Activated CD4-positive, alpha-beta memory T cell treated with anti-CD3 and anti-CD28 coated beads, Interleukin-2, amount 10 ng/mL, durations not matched to agents 7 days and 5 days (primary cell): ENCODE measurements around the gene F7. TPM values are rescaled to one million over a fixed set of nuclear protein-coding genes. Genes with fewer than 3 reads are reported as not detected.

Experiments used
- CTCF ChIA-PET: fragments of 350-600 bp; sonication (Branson Sonifier 250); formaldehyde crosslinking; loops from one replicate; lab custom pipeline; 2021; ENCODE audit warnings: antibody characterized with exemption, inconsistent platforms; lab: Charles Lee
- POLR2A ChIA-PET: fragments of 350-600 bp; sonication (Branson Sonifier 250); formaldehyde crosslinking; loops from one replicate; lab custom pipeline; 2021; ENCODE audit warnings: antibody characterized with exemption; lab: Charles Lee
- DNase-seq: peaks from one replicate; pipeline ENCODE4 v3.0.0-alpha.2; 2020
- H3K27ac Mint-ChIP-seq: one replicate; pipeline ENCODE4 v1.8.0; 2021; ENCODE audit warnings: mild to moderate bottlenecking, mixed read lengths
- H3K27me3 Mint-ChIP-seq: one replicate; pipeline ENCODE4 v1.8.0; 2021; ENCODE audit warnings: mixed read lengths
- H3K36me3 Mint-ChIP-seq: one replicate; pipeline ENCODE4 v1.8.0; 2021; ENCODE audit warnings: low read depth, mixed read lengths
- H3K4me1 Mint-ChIP-seq: one replicate; pipeline ENCODE4 v1.8.0; 2021; ENCODE audit warnings: mixed read lengths
- H3K4me3 Mint-ChIP-seq: one replicate; pipeline ENCODE4 v1.8.0; 2021; ENCODE audit warnings: mild to moderate bottlenecking, mixed read lengths
- H3K9me3 Mint-ChIP-seq: one replicate; pipeline ENCODE4 v1.8.0; 2021; ENCODE audit warnings: mixed read lengths
- total RNA-seq, 2 experiments: library from RNA; stranded (reverse); gene quantifications; one replicate each; pipeline ENCODE4 v1.2.3, GENCODE V29; 2021

The F7 gene
- total RNA-seq, 2 experiments from 2014 or later: not detected

- ChIA-PET POLR2A (no interaction called here), CTCF (no interaction called here)
- no peaks in the 10 kb centered on the region for H3K9me3 Mint-ChIP-seq
- H3K27ac Mint-ChIP-seq: no peak overlapping the region
- H3K36me3 Mint-ChIP-seq: no peaks in the 10 kb centered on the region
- DNase-seq: no peak
- no peaks in the 10 kb centered on the region for H3K27me3 Mint-ChIP-seq
- no peaks in the 10 kb centered on the region for H3K4me1 Mint-ChIP-seq
- H3K4me3 Mint-ChIP-seq: no peak overlapping the region
These were observed 40.8 kb upstream of the F7 start for GRCh38 chr13:113064534-113065405.

GRCh38 chr13:113065406-113066141 lies 40.0 kb upstream of the F7 start:
- no peak overlapping the region for H3K4me3 Mint-ChIP-seq
- H3K9me3 Mint-ChIP-seq: no peaks in the 10 kb centered on the region
- POLR2A ChIA-PET: no interaction called here
- DNase-seq: no peak
- no peaks in the 10 kb centered on the region for H3K36me3 Mint-ChIP-seq
- no peaks in the 10 kb centered on the region for H3K4me1 Mint-ChIP-seq
- H3K27ac Mint-ChIP-seq: no peak overlapping the region
- H3K27me3 Mint-ChIP-seq: no peaks in the 10 kb centered on the region
- CTCF ChIA-PET: no interaction called here

GRCh38 chr13:113066142-113066455 lies 39.5 kb upstream of the F7 start:
- no peak for DNase-seq
- no peaks in the 10 kb centered on the region for H3K4me1 Mint-ChIP-seq
- no peaks in the 10 kb centered on the region for H3K36me3 Mint-ChIP-seq
- no peak overlapping the region for H3K27ac Mint-ChIP-seq
- CTCF ChIA-PET: no interaction called here
- no peaks in the 10 kb centered on the region for H3K9me3 Mint-ChIP-seq
- POLR2A ChIA-PET: no interaction called here
- no peak overlapping the region for H3K4me3 Mint-ChIP-seq
- H3K27me3 Mint-ChIP-seq: no peaks in the 10 kb centered on the region

DNA sequence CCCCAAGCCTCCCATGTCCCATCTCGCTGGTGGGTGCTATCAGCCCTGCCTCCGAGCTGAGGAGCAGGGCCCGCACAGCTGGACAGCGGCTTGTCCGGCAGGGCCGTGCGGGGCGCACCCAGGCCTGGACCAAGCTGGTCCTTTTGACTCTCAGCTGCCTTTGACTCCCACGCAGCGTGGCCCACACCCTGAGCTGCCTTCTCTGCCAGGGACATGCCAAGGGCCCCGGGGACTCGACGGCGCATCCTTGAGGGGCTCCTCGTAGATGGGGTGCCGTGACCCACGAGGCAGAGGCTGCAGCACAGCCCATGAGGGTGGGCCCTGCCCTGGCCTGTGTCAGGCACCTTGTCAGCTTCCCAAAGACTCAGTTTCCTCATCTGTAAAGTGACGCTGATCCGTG lies 38.8 kb upstream of the F7 start:
- no peak for DNase-seq
- no peak overlapping the region for H3K27ac Mint-ChIP-seq
- CTCF ChIA-PET: no interaction called here
- H3K4me3 Mint-ChIP-seq: no peak overlapping the region
- POLR2A ChIA-PET: no interaction called here
- no peaks in the 10 kb centered on the region for H3K9me3 Mint-ChIP-seq
- no peaks in the 10 kb centered on the region for H3K36me3 Mint-ChIP-seq
- no peaks in the 10 kb centered on the region for H3K4me1 Mint-ChIP-seq
- no peaks in the 10 kb centered on the region for H3K27me3 Mint-ChIP-seq

- ChIA-PET POLR2A (no interaction called here), CTCF (no interaction called here)
- no peak overlapping the region for H3K27ac Mint-ChIP-seq
- no peaks in the 10 kb centered on the region for H3K9me3 Mint-ChIP-seq
- no peaks in the 10 kb centered on the region for H3K27me3 Mint-ChIP-seq
- no peak for DNase-seq
- no peaks in the 10 kb centered on the region for H3K36me3 Mint-ChIP-seq
- no peaks in the 10 kb centered on the region for H3K4me1 Mint-ChIP-seq
- no peak overlapping the region for H3K4me3 Mint-ChIP-seq
These were observed 35.5 kb upstream of the F7 start for GRCh38 chr13:113069861-113070805.

- Mint-ChIP-seq H3K9me3 (no peaks in the 10 kb centered on the region), H3K4me1 (no peaks in the 10 kb centered on the region), H3K4me3 (no peak overlapping the region)
These were observed 34.7 kb upstream of the F7 start for GRCh38 chr13:113070855-113071254.

DNA sequence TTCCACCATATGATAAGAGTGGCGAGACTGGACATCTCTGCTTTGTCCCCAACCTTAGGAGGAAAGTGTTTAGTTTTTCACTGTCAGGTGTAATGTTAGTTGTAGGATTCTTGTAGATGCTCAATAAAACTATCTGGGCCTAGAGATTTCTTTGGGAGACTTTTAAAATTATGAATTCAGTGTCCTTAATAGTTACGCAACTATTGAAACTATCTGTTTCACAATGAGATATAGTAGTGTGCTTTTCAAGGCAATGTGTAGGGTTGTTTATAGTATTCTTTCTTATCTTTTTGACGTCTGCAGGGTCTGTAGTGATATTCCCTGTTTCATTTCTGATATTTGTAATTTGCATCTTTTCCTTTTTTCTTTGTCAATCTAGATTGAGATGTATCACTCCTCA lies 33.2 kb upstream of the F7 start:
- no peak overlapping the region for H3K27ac Mint-ChIP-seq

More at GRCh38 chr13:113070855-113071254, 34.7 kb upstream of the F7 start:
- ChIA-PET CTCF (no interaction called here), POLR2A (no interaction called here)
- H3K36me3 Mint-ChIP-seq: no peaks in the 10 kb centered on the region
- no peak overlapping the region for H3K27ac Mint-ChIP-seq
- H3K27me3 Mint-ChIP-seq: no peaks in the 10 kb centered on the region
- no peak for DNase-seq

DNA sequence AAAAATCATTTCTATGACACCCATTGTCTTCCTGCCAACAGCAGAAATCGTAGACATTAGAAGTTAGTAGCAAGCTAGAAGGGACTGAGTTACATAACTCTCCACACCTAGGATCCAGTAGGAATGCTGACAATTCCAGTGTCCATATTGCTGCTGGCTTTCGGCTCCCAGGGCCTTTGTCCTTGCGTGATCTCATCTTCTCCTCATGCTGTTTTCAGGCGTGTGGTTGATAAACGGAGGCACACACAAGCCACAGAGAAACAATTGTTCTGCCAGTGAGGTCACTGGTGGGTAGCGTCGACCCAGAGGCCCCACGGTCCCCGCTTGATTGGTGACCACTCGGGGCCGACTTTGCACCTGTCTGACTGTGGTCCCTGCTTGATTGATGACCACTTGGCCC lies 31.6 kb upstream of the F7 start:
- DNase-seq: no peak
- Mint-ChIP-seq H3K9me3 (no peaks in the 10 kb centered on the region), H3K36me3 (no peaks in the 10 kb centered on the region), H3K4me1 (no peaks in the 10 kb centered on the region), H3K27ac (no peak overlapping the region), H3K27me3 (no peaks in the 10 kb centered on the region), H3K4me3 (no peak overlapping the region)
- ChIA-PET POLR2A (no interaction called here), CTCF (no interaction called here)

More for the DNA sequence above, 33.2 kb upstream of the F7 start:
- no peak overlapping the region for H3K4me3 Mint-ChIP-seq
- ChIA-PET CTCF (no interaction called here), POLR2A (no interaction called here)
- no peak for DNase-seq
- H3K27me3 Mint-ChIP-seq: no peaks in the 10 kb centered on the region
- no peaks in the 10 kb centered on the region for H3K4me1 Mint-ChIP-seq
- no peaks in the 10 kb centered on the region for H3K9me3 Mint-ChIP-seq
- H3K36me3 Mint-ChIP-seq: no peaks in the 10 kb centered on the region

GRCh38 chr13:113074401-113074800 lies 31.2 kb upstream of the F7 start:
- Mint-ChIP-seq H3K4me1 (no peaks in the 10 kb centered on the region), H3K36me3 (no peaks in the 10 kb centered on the region), H3K4me3 (no peak overlapping the region), H3K27ac (no peak overlapping the region), H3K27me3 (no peaks in the 10 kb centered on the region), H3K9me3 (no peaks in the 10 kb centered on the region)
- ChIA-PET CTCF (no interaction called here), POLR2A (no interaction called here)
- DNase-seq: no peak

DNA sequence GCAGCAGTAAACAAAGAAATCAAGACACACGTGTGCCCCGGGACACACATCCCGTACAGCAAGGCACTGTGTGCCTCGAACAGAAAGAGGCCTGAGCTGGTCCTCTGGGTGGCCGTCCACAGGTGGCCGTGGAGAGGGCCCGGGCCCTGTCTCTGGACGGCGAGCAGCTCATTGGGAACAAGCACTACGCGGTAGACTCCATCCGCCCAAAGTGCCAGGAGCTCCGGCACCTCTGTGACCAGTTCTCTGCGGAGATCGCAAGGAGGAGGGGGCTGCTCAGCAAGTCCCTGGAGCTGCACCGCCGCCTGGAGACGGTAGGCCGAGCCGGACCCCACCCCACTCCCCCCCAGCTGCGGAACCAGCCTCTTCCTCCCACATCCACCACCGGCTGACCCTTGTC lies 30.7 kb upstream of the F7 start:
- DNase-seq: no peak
- Mint-ChIP-seq H3K4me3 (no peak overlapping the region), H3K27ac (no peak overlapping the region), H3K4me1 (no peaks in the 10 kb centered on the region), H3K9me3 (no peaks in the 10 kb centered on the region), H3K27me3 (no peaks in the 10 kb centered on the region), H3K36me3 (no peaks in the 10 kb centered on the region)
- CTCF ChIA-PET: no interaction called here
- POLR2A ChIA-PET: no interaction called here

GRCh38 chr13:113075711-113076110 lies 29.9 kb upstream of the F7 start:
- Mint-ChIP-seq H3K4me3 (no peak overlapping the region), H3K4me1 (no peaks in the 10 kb centered on the region), H3K9me3 (no peaks in the 10 kb centered on the region), H3K27ac (no peak overlapping the region), H3K36me3 (no peaks in the 10 kb centered on the region), H3K27me3 (no peaks in the 10 kb centered on the region)
- no peak for DNase-seq
- ChIA-PET CTCF (no interaction called here), POLR2A (no interaction called here)

- ChIA-PET CTCF (no interaction called here), POLR2A (no interaction called here)
- H3K9me3 Mint-ChIP-seq: no peaks in the 10 kb centered on the region
- H3K27me3 Mint-ChIP-seq: no peaks in the 10 kb centered on the region
- no peak overlapping the region for H3K27ac Mint-ChIP-seq
- H3K4me3 Mint-ChIP-seq: no peak overlapping the region
- H3K36me3 Mint-ChIP-seq: no peaks in the 10 kb centered on the region
- no peaks in the 10 kb centered on the region for H3K4me1 Mint-ChIP-seq
- no peak for DNase-seq
These were observed 28.8 kb upstream of the F7 start for GRCh38 chr13:113076681-113077401.

- Mint-ChIP-seq H3K36me3 (no peaks in the 10 kb centered on the region), H3K27ac (no peak overlapping the region)
These were observed 28.0 kb upstream of the F7 start for GRCh38 chr13:113077566-113077952.

More at GRCh38 chr13:113077566-113077952, 28.0 kb upstream of the F7 start:
- no peaks in the 10 kb centered on the region for H3K9me3 Mint-ChIP-seq
- no peak for DNase-seq
- H3K27me3 Mint-ChIP-seq: no peaks in the 10 kb centered on the region
- no peaks in the 10 kb centered on the region for H3K4me1 Mint-ChIP-seq
- CTCF ChIA-PET: no interaction called here
- POLR2A ChIA-PET: no interaction called here
- H3K4me3 Mint-ChIP-seq: no peak overlapping the region
